IPS DF 6.9 (cell line): ENCODE data around the gene UGT1A10.

Experiments
- DNase-seq: peaks from one replicate; pipeline ENCODE4 v3.0.0-alpha.2; 2013; ENCODE audit warnings: low read depth, low spot score
- H3K27ac ChIP-seq: one replicate; pipeline ENCODE4 v1.5.1; 2013; ENCODE audit warnings: low read length, control low read depth
- H3K27me3 ChIP-seq: 2 replicates; pipeline ENCODE4 v1.6.1; 2013; ENCODE audit warnings: mild to moderate bottlenecking, low read length; ENCODE audit not compliant: control insufficient read depth, insufficient read depth
- H3K36me3 ChIP-seq: 2 replicates; pipeline ENCODE4 v1.6.1; 2013; ENCODE audit warnings: low read length; ENCODE audit not compliant: control insufficient read depth, insufficient read depth
- H3K4me1 ChIP-seq: 2 replicates; pipeline ENCODE4 v1.6.1; 2013; ENCODE audit warnings: low read length; ENCODE audit not compliant: control insufficient read depth, insufficient read depth
- H3K4me3 ChIP-seq: 2 replicates; pipeline ENCODE4 v1.5.1; 2013; ENCODE audit warnings: mild to moderate bottlenecking, low read length
- H3K9me3 ChIP-seq: 2 replicates; pipeline ENCODE4 v1.6.1; 2013; ENCODE audit warnings: low read length, inconsistent platforms; ENCODE audit not compliant: control insufficient read depth, insufficient read depth
- WGBS: extraction: QIAGEN DNeasy Blood & Tissue Kit; methylation state at CpG from one replicate; pipeline ENCODE4 v1.1.7; 2013; ENCODE audit warnings: mixed read lengths, missing lambda C conversion rate; ENCODE audit not compliant: insufficient read length, insufficient coverage; 5-methylcytosine and 5-hydroxymethylcytosine counted together

Gene UGT1A10

DNA sequence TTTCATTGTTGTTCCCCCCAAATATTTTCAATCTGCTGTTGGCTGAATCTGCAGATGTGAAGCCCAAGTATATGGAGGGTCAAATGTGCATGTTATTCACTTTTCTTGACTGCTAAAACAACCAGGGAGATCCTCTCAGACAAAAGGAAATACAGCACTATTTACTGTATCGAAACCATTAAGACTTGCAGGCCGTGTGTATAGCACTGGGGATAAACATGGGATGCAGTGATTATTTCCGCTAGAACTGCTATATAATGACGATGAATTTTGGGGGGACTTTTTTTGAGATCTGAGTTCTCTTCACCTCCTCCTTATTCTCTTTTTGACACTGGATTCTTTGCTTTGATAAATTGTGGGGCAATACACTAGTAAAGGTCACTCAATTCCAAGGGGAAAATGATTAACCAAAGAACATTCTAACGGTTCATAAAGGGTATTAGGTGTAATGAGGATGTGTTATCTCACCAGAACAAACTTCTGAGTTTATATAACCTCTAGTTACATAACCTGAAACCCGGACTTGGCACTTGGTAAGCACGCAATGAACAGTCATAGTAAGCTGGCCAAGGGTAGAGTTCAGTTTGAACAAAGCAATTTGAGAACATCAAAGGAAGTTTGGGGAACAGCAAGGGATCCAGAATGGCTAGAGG, 120.3 kb downstream of the UGT1A10 start:
- Histone ChIP-seq H3K4me3 (no peak overlapping the region), H3K9me3 (no peaks in the 10 kb centered on the region), H3K27me3 (no peaks in the 10 kb centered on the region), H3K27ac (no peak overlapping the region), H3K4me1 (no peaks in the 10 kb centered on the region), H3K36me3 (no peaks in the 10 kb centered on the region)
- WGBS: no CpG with 5 or more reads among the region's 7 CpGs
- no peak for DNase-seq

DNA sequence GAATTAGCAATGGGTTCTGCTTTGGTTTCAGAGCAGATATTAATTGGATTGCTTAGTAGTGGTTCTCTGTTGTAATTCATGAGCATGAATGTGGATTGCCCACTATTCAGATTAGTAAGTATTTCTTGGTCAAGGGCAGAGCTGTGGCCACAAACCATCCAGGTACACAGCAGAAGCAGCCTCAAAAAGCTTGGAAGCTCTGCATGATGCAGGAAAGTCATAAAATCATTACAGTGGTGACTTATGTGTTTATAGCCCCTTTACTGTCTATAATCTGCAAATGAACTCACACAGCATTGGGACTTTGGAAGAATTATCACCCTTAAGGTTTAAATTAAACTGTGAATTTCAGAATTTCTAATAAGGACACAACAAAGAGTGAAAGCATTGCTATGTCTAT, 121.9 kb downstream of the UGT1A10 start:
- no peak overlapping the region for H3K4me3 ChIP-seq
- H3K9me3 ChIP-seq: no peaks in the 10 kb centered on the region
- H3K27me3 ChIP-seq: no peaks in the 10 kb centered on the region
- H3K27ac ChIP-seq: no peak overlapping the region
- no peak for DNase-seq
- H3K4me1 ChIP-seq: no peaks in the 10 kb centered on the region
- H3K36me3 ChIP-seq: no peaks in the 10 kb centered on the region

DNA sequence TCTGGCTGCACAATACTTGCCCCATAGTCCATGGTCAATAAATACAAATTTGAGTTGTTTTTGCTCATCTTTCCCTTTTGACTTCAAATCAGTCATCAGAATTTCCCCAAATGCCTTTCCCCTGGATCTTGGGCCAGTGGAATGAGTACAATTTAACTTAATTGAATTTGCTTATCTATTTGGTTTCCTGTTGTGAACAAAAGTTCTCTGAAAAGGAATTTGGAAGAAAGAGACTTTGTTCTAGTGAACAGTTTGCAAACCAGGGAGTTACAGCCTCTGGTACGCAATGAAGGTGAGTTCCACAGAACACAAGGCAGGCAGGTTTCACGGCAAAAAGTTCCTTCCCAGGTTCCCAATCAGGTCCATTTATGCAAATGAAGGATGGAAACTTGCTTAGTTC, 122.6 kb downstream of the UGT1A10 start:
- no CpG with 5 or more reads among the region's 2 CpGs for WGBS
- H3K27ac ChIP-seq: no peak overlapping the region

DNA sequence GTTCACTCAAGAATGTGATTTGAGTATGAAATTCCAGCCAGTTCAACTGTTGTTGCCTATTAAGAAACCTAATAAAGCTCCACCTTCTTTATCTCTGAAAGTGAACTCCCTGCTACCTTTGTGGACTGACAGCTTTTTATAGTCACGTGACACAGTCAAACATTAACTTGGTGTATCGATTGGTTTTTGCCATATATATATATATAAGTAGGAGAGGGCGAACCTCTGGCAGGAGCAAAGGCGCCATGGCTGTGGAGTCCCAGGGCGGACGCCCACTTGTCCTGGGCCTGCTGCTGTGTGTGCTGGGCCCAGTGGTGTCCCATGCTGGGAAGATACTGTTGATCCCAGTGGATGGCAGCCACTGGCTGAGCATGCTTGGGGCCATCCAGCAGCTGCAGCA, 123.8 kb downstream of the UGT1A10 start, which contains the start of gene UGT1A1:
TSS of gene UGT1A1 (plus strand) at position 228 of the 400 bp plus-strand sequence. CDS start at position 246, 18 bp downstream.
- no peaks in the 10 kb centered on the region for H3K27me3 ChIP-seq
- H3K9me3 ChIP-seq: no peaks in the 10 kb centered on the region
- no peak within 1 kb of the TSS for H3K4me3 ChIP-seq
- H3K27ac ChIP-seq: no peak within 1 kb of the TSS
- no peak for DNase-seq
- no CpG with 5 or more reads among the region's 6 CpGs for WGBS
- no peaks in the 10 kb centered on the region for H3K4me1 ChIP-seq
- no peaks in the 10 kb centered on the region for H3K36me3 ChIP-seq

More for the DNA sequence above, 122.6 kb downstream of the UGT1A10 start:
- Histone ChIP-seq H3K4me3 (no peak overlapping the region), H3K36me3 (no peaks in the 10 kb centered on the region), H3K27me3 (no peaks in the 10 kb centered on the region), H3K9me3 (no peaks in the 10 kb centered on the region), H3K4me1 (no peaks in the 10 kb centered on the region)
- no peak for DNase-seq

DNA sequence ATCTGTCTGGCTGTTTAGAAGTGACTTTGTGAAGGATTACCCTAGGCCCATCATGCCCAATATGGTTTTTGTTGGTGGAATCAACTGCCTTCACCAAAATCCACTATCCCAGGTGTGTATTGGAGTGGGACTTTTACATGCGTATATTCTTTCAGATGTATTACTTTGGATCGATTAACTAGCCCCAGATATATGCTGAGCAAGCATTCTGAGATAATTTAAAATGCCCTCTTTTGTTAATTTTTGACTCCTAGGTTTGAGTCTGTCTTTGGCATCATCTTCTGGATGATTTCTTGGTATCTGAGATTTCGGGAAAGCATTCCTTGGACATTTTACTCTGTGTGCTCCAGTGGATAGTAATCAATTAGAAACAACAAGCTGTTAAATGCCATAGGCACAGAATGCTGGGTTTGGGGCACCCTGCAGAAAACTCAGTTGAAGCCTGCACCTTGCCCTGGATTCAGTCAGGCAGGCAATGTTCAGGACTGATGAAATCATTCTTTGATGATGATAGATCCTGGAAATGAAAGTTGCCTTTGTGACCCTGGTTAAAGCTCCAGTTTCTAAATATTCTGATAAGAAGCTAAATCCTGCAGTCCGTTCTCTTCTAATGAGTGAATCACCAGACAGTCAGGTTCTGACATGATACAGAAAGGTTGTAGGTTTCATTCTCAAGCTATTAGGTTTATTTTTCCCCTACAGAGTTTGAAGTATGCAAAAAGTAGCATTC, 125.0 kb downstream of the UGT1A10 start:
- no peak overlapping the region for H3K27ac ChIP-seq
- no peaks in the 10 kb centered on the region for H3K4me1 ChIP-seq
- no peak for DNase-seq
- no peaks in the 10 kb centered on the region for H3K9me3 ChIP-seq
- no peak overlapping the region for H3K4me3 ChIP-seq
- H3K36me3 ChIP-seq: no peaks in the 10 kb centered on the region
- no peaks in the 10 kb centered on the region for H3K27me3 ChIP-seq
- no CpG with 5 or more reads among the region's 4 CpGs for WGBS

DNA sequence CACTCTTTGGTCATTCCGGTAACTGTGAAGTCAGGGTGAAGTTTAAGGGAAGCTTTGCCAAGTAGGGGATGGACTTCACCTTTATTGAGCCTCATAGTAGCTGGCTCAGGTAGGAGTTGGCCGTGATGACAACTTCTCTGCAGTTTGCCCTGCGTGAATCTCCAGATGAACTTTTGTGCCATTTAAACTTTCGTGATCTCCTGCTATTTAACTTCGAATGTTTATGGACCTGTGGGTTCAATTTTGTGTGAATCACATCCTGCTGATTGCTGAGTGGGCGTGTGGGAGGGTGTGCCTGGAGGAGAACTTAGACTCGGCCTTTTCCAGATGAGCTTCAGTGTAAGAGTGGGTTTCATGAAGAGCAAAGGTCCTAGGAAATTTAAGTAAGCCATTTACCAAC, 128.0 kb downstream of the UGT1A10 start:
- no peak overlapping the region for H3K27ac ChIP-seq

DNA sequence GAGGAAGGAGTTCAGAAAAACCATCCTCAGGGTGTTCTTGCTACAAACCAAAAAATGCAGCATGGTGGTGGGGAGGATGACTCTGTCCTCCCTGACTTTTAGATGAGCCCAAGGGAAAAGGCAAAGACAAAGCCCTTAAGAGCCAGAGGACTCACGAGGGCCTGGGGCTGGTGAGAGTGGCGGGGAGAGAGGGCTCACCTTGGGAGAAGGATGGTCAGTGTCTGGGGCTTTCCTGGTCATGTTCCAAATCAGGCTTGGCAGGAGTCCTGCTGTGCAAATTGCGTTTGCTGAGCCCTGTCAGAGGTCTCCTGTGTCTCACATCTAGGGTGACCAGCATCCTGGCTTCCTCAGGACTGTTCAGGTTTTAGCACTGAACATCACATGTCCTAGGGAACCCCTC, 128.5 kb downstream of the UGT1A10 start:
- Histone ChIP-seq H3K27ac (no peak overlapping the region), H3K36me3 (no peaks in the 10 kb centered on the region), H3K4me3 (no peak overlapping the region), H3K4me1 (no peaks in the 10 kb centered on the region), H3K27me3 (no peaks in the 10 kb centered on the region), H3K9me3 (no peaks in the 10 kb centered on the region)
- WGBS: no CpG with 5 or more reads among the region's 3 CpGs
- no peak for DNase-seq

More for the DNA sequence above, 128.0 kb downstream of the UGT1A10 start:
- WGBS: no CpG with 5 or more reads among the region's 7 CpGs
- no peaks in the 10 kb centered on the region for H3K27me3 ChIP-seq
- no peaks in the 10 kb centered on the region for H3K36me3 ChIP-seq
- no peak for DNase-seq
- no peaks in the 10 kb centered on the region for H3K4me1 ChIP-seq
- H3K9me3 ChIP-seq: no peaks in the 10 kb centered on the region
- no peak overlapping the region for H3K4me3 ChIP-seq

DNA sequence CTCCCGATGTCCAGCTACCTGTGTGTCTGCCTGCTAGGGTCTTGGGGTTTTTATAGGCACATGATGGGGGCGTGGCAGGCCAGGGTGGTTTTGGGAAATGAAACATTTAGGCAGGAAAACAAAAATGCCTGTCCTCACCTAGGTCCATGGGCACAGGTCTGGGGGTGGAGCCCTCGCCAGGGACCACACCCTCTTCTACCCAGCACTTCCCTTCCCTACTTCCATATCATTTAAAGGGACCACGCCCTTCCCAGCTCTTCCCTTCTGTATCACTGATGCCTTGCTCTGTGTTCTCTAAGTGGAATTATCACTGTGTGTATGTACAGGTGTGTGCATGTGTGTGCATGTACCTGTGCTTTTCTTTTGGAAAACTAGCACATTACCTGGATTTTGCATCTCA, 130.2 kb downstream of the UGT1A10 start:
- H3K9me3 ChIP-seq: no peaks in the 10 kb centered on the region
- no CpG with 5 or more reads among the region's 4 CpGs for WGBS
- H3K36me3 ChIP-seq: no peaks in the 10 kb centered on the region
- H3K27ac ChIP-seq: no peak overlapping the region
- no peaks in the 10 kb centered on the region for H3K4me1 ChIP-seq
- no peaks in the 10 kb centered on the region for H3K27me3 ChIP-seq
- DNase-seq: no peak
- no peak overlapping the region for H3K4me3 ChIP-seq

DNA sequence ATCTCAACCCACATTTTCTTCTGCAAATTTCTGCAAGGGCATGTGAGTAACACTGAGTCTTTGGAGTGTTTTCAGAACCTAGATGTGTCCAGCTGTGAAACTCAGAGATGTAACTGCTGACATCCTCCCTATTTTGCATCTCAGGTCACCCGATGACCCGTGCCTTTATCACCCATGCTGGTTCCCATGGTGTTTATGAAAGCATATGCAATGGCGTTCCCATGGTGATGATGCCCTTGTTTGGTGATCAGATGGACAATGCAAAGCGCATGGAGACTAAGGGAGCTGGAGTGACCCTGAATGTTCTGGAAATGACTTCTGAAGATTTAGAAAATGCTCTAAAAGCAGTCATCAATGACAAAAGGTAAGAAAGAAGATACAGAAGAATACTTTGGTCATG, 131.8 kb downstream of the UGT1A10 start:
- WGBS: no CpG with 5 or more reads among the region's 4 CpGs
- Histone ChIP-seq H3K4me3 (no peak overlapping the region), H3K9me3 (no peaks in the 10 kb centered on the region), H3K27me3 (no peaks in the 10 kb centered on the region), H3K36me3 (no peaks in the 10 kb centered on the region), H3K27ac (no peak overlapping the region), H3K4me1 (no peaks in the 10 kb centered on the region)
- peak; percentile 11 for DNase-seq

DNA sequence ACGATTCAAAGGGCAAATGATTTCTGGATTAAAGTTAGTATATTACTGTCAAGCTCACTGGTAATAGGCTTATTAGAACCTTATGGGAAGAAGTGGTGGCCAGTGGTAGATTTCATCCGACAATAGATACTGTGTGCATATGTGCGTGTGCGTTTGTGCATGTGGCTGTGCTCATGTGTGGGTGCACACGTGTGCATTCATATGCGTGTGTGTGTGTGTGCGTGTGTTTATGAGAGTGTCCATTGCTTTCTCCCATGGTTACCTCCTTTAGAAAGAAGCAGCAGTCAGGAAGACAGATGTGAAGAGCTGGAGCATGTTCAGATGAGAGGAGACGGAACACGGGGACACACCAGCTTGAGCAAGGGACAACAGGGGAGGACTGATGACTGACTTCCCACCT, 133.0 kb downstream of the UGT1A10 start:
- no CpG with 5 or more reads among the region's 9 CpGs for WGBS
- Histone ChIP-seq H3K27ac (no peak overlapping the region), H3K9me3 (no peaks in the 10 kb centered on the region), H3K27me3 (no peaks in the 10 kb centered on the region), H3K4me3 (no peak overlapping the region), H3K36me3 (no peaks in the 10 kb centered on the region), H3K4me1 (no peaks in the 10 kb centered on the region)
- no peak for DNase-seq

DNA sequence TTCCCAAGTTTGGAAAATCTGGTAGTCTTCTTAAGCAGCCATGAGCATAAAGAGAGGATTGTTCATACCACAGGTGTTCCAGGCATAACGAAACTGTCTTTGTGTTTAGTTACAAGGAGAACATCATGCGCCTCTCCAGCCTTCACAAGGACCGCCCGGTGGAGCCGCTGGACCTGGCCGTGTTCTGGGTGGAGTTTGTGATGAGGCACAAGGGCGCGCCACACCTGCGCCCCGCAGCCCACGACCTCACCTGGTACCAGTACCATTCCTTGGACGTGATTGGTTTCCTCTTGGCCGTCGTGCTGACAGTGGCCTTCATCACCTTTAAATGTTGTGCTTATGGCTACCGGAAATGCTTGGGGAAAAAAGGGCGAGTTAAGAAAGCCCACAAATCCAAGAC, 135.9 kb downstream of the UGT1A10 start:
- no peaks in the 10 kb centered on the region for H3K27me3 ChIP-seq
- no peak for DNase-seq
- H3K9me3 ChIP-seq: no peaks in the 10 kb centered on the region
- H3K36me3 ChIP-seq: no peaks in the 10 kb centered on the region
- H3K4me3 ChIP-seq: no peak overlapping the region
- WGBS: no CpG with 5 or more reads among the region's 16 CpGs
- H3K4me1 ChIP-seq: no peaks in the 10 kb centered on the region
- H3K27ac ChIP-seq: no peak overlapping the region
